Natural killer cell (primary cell): Measurements from ENCODE around the gene VOPP1. TPM values are rescaled to one million over a fixed set of nuclear protein-coding genes. Genes with fewer than 3 reads are reported as not detected.

Source experiments
- ATAC-seq, 3 donors: fragments of 150-1000 bp in 2 of 3; fragments of 200-7000 bp in 1 of 3; cut with Tn5 transposase; 1 replicate in 1 of 3; 2 replicates in 2 of 3; pipeline ENCODE4 v1.10.0; 2021; ENCODE audit warnings: mild to moderate bottlenecking in 2 of 3, moderate library complexity in 2 of 3
- DNase-seq, 2 donors: peaks; one replicate each; pipeline versions ENCODE4 v3.0.0 to v3.0.0-alpha.2; 2013 to 2021; ENCODE audit warnings: mixed read lengths in 1 of 2
- H3K27ac ChIP-seq: one replicate; pipeline ENCODE4 v1.5.1; 2013; ENCODE audit warnings: mild to moderate bottlenecking, low read length
- H3K27me3 ChIP-seq: one replicate; pipeline ENCODE4 v1.6.1; 2013; ENCODE audit warnings: low read length; ENCODE audit not compliant: control insufficient read depth, insufficient read depth
- H3K36me3 ChIP-seq: one replicate; pipeline ENCODE4 v1.6.1; 2013; ENCODE audit warnings: low read length; ENCODE audit not compliant: control insufficient read depth, insufficient read depth
- H3K4me1 ChIP-seq: one replicate; pipeline ENCODE4 v1.6.1; 2013; ENCODE audit warnings: low read length; ENCODE audit not compliant: control insufficient read depth, insufficient read depth
- H3K4me3 ChIP-seq: one replicate; pipeline ENCODE4 v1.5.1; 2013; ENCODE audit warnings: low read length
- H3K9me3 ChIP-seq: one replicate; pipeline ENCODE4 v1.6.1; 2013; ENCODE audit warnings: low read length; ENCODE audit not compliant: control insufficient read depth, insufficient read depth
- H3K27ac Mint-ChIP-seq, 2 donors: one replicate each; pipeline ENCODE4 v1.8.0; 2022; ENCODE audit warnings: mild to moderate bottlenecking in 2 of 2, mixed read lengths in 2 of 2, moderate library complexity in 1 of 2
- H3K27me3 Mint-ChIP-seq, 2 donors: one replicate each; pipeline ENCODE4 v1.8.0; 2022; ENCODE audit warnings: low read depth in 2 of 2, mixed read lengths in 2 of 2
- H3K36me3 Mint-ChIP-seq: one replicate; pipeline ENCODE4 v1.8.0; 2022; ENCODE audit warnings: mixed read lengths
- H3K4me1 Mint-ChIP-seq, 2 donors: one replicate each; pipeline ENCODE4 v1.8.0; 2022; ENCODE audit warnings: mixed read lengths in 2 of 2
- H3K4me3 Mint-ChIP-seq: one replicate; pipeline ENCODE4 v1.8.0; 2022; ENCODE audit warnings: mild to moderate bottlenecking, moderate library complexity, mixed read lengths
- H3K9me3 Mint-ChIP-seq, 2 donors: one replicate each; pipeline ENCODE4 v1.8.0; 2022; ENCODE audit warnings: mixed read lengths in 2 of 2
- CTCF ChIP-seq: fragments of 200-600 bp; IDR thresholded peaks from one replicate; pipeline ENCODE4 v1.8.0; 2022; ENCODE audit warnings: antibody characterized with exemption
- WGBS: methylation state at CpG from one replicate; pipeline ENCODE4 v1.1.7; 2013; ENCODE audit warnings: missing lambda C conversion rate; ENCODE audit not compliant: insufficient coverage; 5-methylcytosine and 5-hydroxymethylcytosine counted together
- intact Hi-C: fragments of 100-400 bp; cut with micrococcal nuclease; formaldehyde crosslinking; loops from one replicate; pipeline ENCODE4 v1.14.2; 2022
- total RNA-seq, 4 donors: library from RNA; stranded (reverse); fragments of 120-200 nt in 1 of 4; gene quantifications; one replicate each; pipeline versions ENCODE4 v1.2.3 to v1.2.4, GENCODE V29; 2013 to 2022

VOPP1 gene
- total RNA-seq, 3 donors from 2014 or later (not counting 1 experiment from before 2014, with no cell fraction given): 79.3 to 115 (median 110) TPM

- no peaks in the 10 kb centered on the region for H3K9me3 Mint-ChIP-seq
- Histone ChIP-seq H3K36me3 (peaks cover 9% of the 10 kb centered on the region), H3K27me3 (no peaks in the 10 kb centered on the region), H3K27ac (no peak overlapping the region), H3K4me1 (peaks cover 33% of the 10 kb centered on the region), H3K9me3 (no peaks in the 10 kb centered on the region), H3K4me3 (no peak overlapping the region)
- no peak overlapping the region for H3K4me3 Mint-ChIP-seq
- H3K36me3 Mint-ChIP-seq: no peaks in the 10 kb centered on the region
- H3K4me1 Mint-ChIP-seq: peaks cover 52 to 53% of the 10 kb centered on the region in 2 donors
- H3K27ac Mint-ChIP-seq: peak overlapping the region in 1 of 2 donors; percentile 62
- intact Hi-C loops: no loop called here
- H3K27me3 Mint-ChIP-seq: no peaks in the 10 kb centered on the region
- ATAC-seq (no peak), DNase-seq (no peak)
- TF ChIP-seq CTCF: no peak
- 96% methylated on average over 19 of the region's 19 CpGs for whole genome bisulfite sequencing
These were observed 95.2 kb downstream of the VOPP1 start for GRCh38 chr7:55476852-55477780.

- Histone ChIP-seq H3K27ac (no peak overlapping the region), H3K27me3 (no peaks in the 10 kb centered on the region), H3K9me3 (no peaks in the 10 kb centered on the region), H3K4me1 (peaks cover 33% of the 10 kb centered on the region), H3K4me3 (no peak overlapping the region), H3K36me3 (peaks cover 6% of the 10 kb centered on the region)
- ATAC-seq: no peak
- DNase-seq: no peak
- 91% methylated on average over 18 of the region's 19 CpGs for WGBS
- Mint-ChIP-seq H3K4me1 (peaks cover 52% of the 10 kb centered on the region in 2 donors), H3K27ac (peak overlapping the region in 1 of 2 donors; percentile 84), H3K36me3 (no peaks in the 10 kb centered on the region), H3K9me3 (no peaks in the 10 kb centered on the region), H3K27me3 (no peaks in the 10 kb centered on the region), H3K4me3 (peak overlapping the region; percentile 25)
- no peak for TF ChIP-seq CTCF
- intact Hi-C loops: no loop called here
These were observed 96.2 kb downstream of the VOPP1 start for GRCh38 chr7:55475855-55476803.

GRCh38 chr7:55474944-55475854 is 97.1 kb downstream of the VOPP1 start:
- H3K4me3 Mint-ChIP-seq: peak overlapping the region; percentile 72
- DNase-seq: peak in 1 of 2 donors; percentile 64
- peak in 1 of 3 donors; percentile 35 for ATAC-seq
- Histone ChIP-seq H3K4me3 (no peak overlapping the region), H3K27ac (no peak overlapping the region), H3K9me3 (no peaks in the 10 kb centered on the region), H3K36me3 (peaks cover 6% of the 10 kb centered on the region), H3K27me3 (no peaks in the 10 kb centered on the region), H3K4me1 (peaks cover 35% of the 10 kb centered on the region)
- no peak for TF ChIP-seq CTCF
- intact Hi-C loops: no loop called here
- no peaks in the 10 kb centered on the region for H3K36me3 Mint-ChIP-seq
- no peaks in the 10 kb centered on the region for H3K9me3 Mint-ChIP-seq
- peak overlapping the region; percentile 79 to 84 for H3K27ac Mint-ChIP-seq
- 83% methylated on average over 21 of the region's 22 CpGs for WGBS
- H3K4me1 Mint-ChIP-seq: peaks cover 49 to 54% of the 10 kb centered on the region in 2 donors
- no peaks in the 10 kb centered on the region for H3K27me3 Mint-ChIP-seq
